ENCODE results near the gene DPF1.

Gene DPF1

DNA sequence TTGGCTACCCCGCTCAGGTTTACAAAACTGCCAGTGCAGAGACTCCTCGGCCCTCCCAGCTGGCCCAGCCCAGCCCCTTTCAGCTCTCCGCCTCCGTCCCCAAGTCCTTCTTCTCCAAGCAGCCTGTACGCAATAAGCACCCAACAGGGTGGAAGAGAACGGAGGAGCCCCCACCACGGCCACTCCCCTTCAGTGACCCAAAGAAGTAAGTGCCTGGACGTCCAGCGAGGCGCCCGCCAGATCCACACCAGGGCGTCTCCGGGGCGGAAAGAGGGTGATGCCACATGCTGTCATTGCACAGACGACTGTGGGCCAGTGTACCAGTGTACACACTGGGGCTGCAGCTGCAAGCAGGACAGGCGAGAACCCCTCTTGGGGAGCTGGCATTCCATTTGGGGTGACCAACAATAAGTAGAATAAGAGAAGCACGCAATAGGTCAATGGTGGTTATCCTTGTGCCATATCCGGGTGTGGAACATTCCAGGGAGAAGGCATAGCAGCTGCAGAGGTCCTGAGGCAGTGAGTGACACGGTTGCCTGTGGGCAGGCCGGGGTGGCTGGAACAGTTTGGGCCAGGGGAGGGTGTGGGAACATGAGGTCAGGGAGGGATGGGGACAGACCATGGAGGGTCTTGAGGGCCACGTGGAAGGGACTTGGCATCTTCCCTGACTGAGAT lies 41.3 kb downstream of the DPF1 start:
- H3K4me3 ChIP-seq (ENCODE audit: low read depth, low read length), result no peak overlapping the region
- no peak overlapping the region for H3K27ac ChIP-seq (ENCODE audit: extremely low read depth, low read depth, low read length)
- 0 out of 2 replicates have a peak, but pooled peaks cover 2% of the 10 kb centered on the region for H3K4me1 ChIP-seq (ENCODE audit: control insufficient read depth, insufficient read depth, low read length)
- no peak for TF ChIP-seq ZNF529 (tag by site-specific recombination; IDR thresholded peaks at IDR 0.05; ENCODE audit: insufficient replicate concordance)
- peaks cover 3% of the 10 kb centered on the region; the same call in 1 of the 2 replicates for H3K9me3 ChIP-seq (ENCODE audit: control insufficient read depth, insufficient read depth, low read depth, low read length)
- peaks cover 0 to 20% of the 10 kb centered on the region in 2 experiments; a peak in 2 of 3 replicates for H3K36me3 ChIP-seq (ENCODE audit: control insufficient read depth in 2 of 2, insufficient read depth in 1 of 2, low read length in 2 of 2)
- POLR2A ChIA-PET, result interaction anchor here (0.8 to 1.1 kb wide), 2 partner anchors 251 to 276 kb away, joined by 3 to 4 read pairs; partner anchors contain the start of gene SIPA1L3
- CTCF ChIA-PET, result interaction anchor here (0.5 to 3.6 kb wide), 8 partner anchors 8 to 280 kb away, joined by 3 to 12 read pairs (median 4); partner anchors contain the start of gene CATSPERG

DNA sequence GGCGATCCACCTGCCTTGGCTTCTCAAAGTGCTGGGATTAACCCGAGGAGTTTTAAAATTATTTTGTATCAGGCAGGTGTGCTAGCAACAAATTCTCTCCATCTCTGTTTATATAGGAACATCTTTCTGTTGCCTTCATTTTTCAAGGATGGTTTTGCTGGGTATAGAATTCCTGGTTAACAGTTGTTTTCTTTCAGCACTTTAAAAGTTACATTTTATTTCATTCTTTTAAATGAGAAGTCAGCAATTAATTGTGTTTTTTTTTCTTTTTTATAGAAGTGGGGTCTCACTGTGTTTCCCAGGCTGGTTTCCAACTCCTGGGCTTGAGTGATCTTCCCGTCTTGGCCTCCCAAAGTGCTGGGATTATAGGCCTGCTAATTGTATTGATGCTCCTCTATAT lies 44.0 kb downstream of the DPF1 start:
- Histone ChIP-seq H3K4me1 (ENCODE audit: control insufficient read depth, insufficient read depth, low read length) (0 out of 2 replicates have a peak, but pooled peaks cover 2% of the 10 kb centered on the region), H3K36me3 (ENCODE audit: control insufficient read depth in 2 of 2, insufficient read depth in 1 of 2, low read length in 2 of 2) (peaks cover 0 to 15% of the 10 kb centered on the region in 2 experiments; a peak in 2 of 3 replicates), H3K9me3 (ENCODE audit: control insufficient read depth, insufficient read depth, low read depth, low read length) (peaks cover 3% of the 10 kb centered on the region; the same call in 1 of the 2 replicates), H3K27ac (ENCODE audit: extremely low read depth, low read depth, low read length) (no peak overlapping the region), H3K4me3 (ENCODE audit: low read depth, low read length) (no peak overlapping the region)
- ChIA-PET POLR2A (no interaction called here), CTCF (interaction anchor here (1.5 kb wide), 1 partner anchor 45 kb away, joined by 3 read pairs; no protein-coding TSS in a partner anchor)
- TF ChIP-seq ZNF121 (tag by site-specific recombination; IDR thresholded peaks at IDR 0.05) (no peak), ZNF624 (tag by site-specific recombination; IDR thresholded peaks at IDR 0.05) (no peak), SETDB1 (IDR thresholded peaks at IDR 0.05; ENCODE audit: insufficient read length, low read length) (peak; percentile 85), ZNF701 (tag by site-specific recombination; IDR thresholded peaks at IDR 0.05) (no peak)

DNA sequence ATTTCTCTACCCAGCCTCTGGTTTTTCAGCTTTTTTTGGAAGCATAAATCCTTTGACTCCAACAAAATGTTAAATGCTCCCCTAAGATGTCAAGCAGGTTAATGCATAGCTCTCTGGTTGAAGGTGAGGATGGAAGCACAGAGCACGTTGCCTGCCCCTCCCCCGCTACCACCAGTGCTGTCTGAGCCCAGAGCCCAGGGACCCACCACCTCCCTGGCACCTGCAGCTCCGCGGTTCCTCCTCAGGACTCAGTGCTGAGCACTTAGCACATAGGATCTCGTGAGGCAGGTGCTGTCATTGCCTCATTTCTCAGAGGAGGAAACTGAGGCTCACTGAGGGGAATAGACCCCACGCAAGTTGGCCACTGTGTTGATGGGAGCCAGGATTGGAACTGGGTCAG lies 48.6 kb downstream of the DPF1 start:
- POLR2A ChIA-PET, result no interaction called here
- Histone ChIP-seq H3K27ac (ENCODE audit: extremely low read depth, low read depth, low read length) (no peak overlapping the region), H3K4me3 (ENCODE audit: low read depth, low read length) (no peak overlapping the region), H3K9me3 (ENCODE audit: control insufficient read depth, insufficient read depth, low read depth, low read length) (no peaks in the 10 kb centered on the region; the same call in 1 of the 2 replicates), H3K4me1 (ENCODE audit: control insufficient read depth, insufficient read depth, low read length) (no peaks in the 10 kb centered on the region), H3K36me3 (ENCODE audit: control insufficient read depth in 2 of 2, insufficient read depth in 1 of 2, low read length in 2 of 2) (peaks cover 0 to 10% of the 10 kb centered on the region in 2 experiments; a peak in 1 of 3 replicates)
- TF ChIP-seq ZNF19 (tag by site-specific recombination; IDR thresholded peaks at IDR 0.05; ENCODE audit: low read depth) (no peak), ZNF274 (IDR thresholded peaks at IDR 0.05; ENCODE audit: low read length) (no peak), ZNF274 (tag by site-specific recombination; IDR thresholded peaks at IDR 0.05; ENCODE audit: borderline replicate concordance) (no peak)
- CTCF ChIA-PET, result interaction anchor here (1.6 kb wide), 1 partner anchor 33 kb away, joined by 6 read pairs; no protein-coding TSS in a partner anchor

DNA sequence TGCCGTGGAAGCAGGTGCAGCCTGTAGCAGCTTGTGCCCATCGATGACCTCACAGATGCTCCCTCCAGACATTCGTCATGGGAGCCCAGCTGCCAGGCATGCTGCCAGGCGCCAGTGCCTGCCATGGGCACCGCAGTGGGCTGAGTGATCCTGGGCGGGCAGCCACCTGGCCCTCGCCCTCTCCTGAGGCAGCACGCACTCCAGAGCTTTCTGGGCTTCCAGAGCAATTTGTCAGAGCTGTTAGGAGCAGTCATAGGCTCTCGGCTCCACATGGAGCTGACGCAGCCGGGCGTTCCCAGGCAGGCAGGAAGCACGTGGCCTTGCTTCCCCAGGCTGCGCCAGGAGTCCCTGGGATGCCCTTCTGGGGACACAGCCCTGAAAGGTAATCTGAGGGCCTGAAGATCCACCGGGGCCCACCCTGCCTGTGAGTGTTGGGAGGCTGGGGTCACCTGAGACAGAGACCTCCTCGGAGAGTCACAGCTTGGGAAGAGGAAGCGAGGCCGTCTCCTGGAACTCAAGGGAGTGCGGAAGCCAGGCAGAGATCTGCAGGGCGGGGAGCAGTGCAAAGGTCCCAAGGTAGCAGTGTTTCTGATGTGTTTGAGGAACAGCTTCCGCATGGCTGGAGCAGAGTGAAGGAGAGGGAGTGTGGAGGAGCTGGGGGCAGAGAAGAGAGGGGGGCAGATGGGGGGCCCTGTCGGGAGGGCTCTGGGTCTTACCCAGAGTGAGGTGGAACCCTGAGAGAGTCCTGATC lies 50.6 kb downstream of the DPF1 start:
- POLR2A ChIA-PET, result interaction anchor here (0.5 kb wide), 1 partner anchor 300 kb away, joined by 5 read pairs; no protein-coding TSS in a partner anchor
- no peaks in the 10 kb centered on the region for H3K4me1 ChIP-seq (ENCODE audit: control insufficient read depth, insufficient read depth, low read length)
- H3K27ac ChIP-seq (ENCODE audit: extremely low read depth, low read depth, low read length), result no peak overlapping the region
- CTCF ChIA-PET, result interaction anchor here (0.7 to 2.2 kb wide), 2 partner anchors 36 to 271 kb away, joined by 5 to 10 read pairs; no protein-coding TSS in a partner anchor
- TF ChIP-seq, protein P1, sequence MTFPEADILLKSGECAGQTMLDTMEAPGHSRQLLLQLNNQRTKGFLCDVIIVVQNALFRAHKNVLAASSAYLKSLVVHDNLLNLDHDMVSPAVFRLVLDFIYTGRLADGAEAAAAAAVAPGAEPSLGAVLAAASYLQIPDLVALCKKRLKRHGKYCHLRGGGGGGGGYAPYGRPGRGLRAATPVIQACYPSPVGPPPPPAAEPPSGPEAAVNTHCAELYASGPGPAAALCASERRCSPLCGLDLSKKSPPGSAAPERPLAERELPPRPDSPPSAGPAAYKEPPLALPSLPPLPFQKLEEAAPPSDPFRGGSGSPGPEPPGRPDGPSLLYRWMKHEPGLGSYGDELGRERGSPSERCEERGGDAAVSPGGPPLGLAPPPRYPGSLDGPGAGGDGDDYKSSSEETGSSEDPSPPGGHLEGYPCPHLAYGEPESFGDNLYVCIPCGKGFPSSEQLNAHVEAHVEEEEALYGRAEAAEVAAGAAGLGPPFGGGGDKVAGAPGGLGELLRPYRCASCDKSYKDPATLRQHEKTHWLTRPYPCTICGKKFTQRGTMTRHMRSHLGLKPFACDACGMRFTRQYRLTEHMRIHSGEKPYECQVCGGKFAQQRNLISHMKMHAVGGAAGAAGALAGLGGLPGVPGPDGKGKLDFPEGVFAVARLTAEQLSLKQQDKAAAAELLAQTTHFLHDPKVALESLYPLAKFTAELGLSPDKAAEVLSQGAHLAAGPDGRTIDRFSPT (tag by site-specific recombination; IDR thresholded peaks at IDR 0.05), result 0 out of 2 replicates have a peak, but pooled peaks have one; percentile 12
- TF ChIP-seq, protein P2, sequence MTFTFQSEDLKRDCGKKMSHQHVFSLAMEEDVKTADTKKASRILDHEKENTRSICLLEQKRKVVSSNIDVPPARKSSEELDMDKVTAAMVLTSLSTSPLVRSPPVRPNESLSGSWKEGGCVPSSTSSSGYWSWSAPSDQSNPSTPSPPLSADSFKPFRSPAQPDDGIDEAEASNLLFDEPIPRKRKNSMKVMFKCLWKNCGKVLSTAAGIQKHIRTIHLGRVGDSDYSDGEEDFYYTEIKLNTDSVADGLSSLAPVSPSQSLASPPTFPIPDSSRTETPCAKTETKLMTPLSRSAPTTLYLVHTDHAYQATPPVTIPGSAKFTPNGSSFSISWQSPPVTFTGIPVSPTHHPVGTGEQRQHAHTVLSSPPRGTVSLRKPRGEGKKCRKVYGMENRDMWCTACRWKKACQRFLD (tag by site-specific recombination; IDR thresholded peaks at IDR 0.05), result no peak
- TF ChIP-seq SP2 (tag by site-specific recombination; IDR thresholded peaks at IDR 0.05) (no peak), GLI4 (tag by site-specific recombination; IDR thresholded peaks at IDR 0.05) (no peak)
- H3K9me3 ChIP-seq (ENCODE audit: control insufficient read depth, insufficient read depth, low read depth, low read length), result no peaks in the 10 kb centered on the region; the same call in 1 of the 2 replicates
- H3K4me3 ChIP-seq (ENCODE audit: low read depth, low read length), result no peak overlapping the region
- H3K36me3 ChIP-seq (ENCODE audit: control insufficient read depth in 2 of 2, insufficient read depth in 1 of 2, low read length in 2 of 2), result peaks cover 0 to 6% of the 10 kb centered on the region in 2 experiments; a peak in 2 of 3 replicates

All from HEK293 (cell line).